ENCODE measurements around the gene PTPRD. TPM values are rescaled to one million over a fixed set of nuclear protein-coding genes. Genes with fewer than 3 reads are reported as not detected.
"Not testable (repeated sequence)": the region's sequence is repeated elsewhere in the genome, so short reads cannot be mapped to it uniquely, and the experiment has no call there.

Gene PTPRD
- total RNA-seq, 2 experiments from 2014 or later: not detected

GRCh38 chr9:8980496-8981013 lies 1632.2 kb downstream of the PTPRD start:
- H3K9me3 Mint-ChIP-seq (ENCODE audit: low read depth): no peaks in the 10 kb centered on the region
- intact Hi-C loops (cut with DNase I, micrococcal nuclease): no loop called here
- H3K27me3 Mint-ChIP-seq: no peaks in the 10 kb centered on the region
- H3K4me3 Mint-ChIP-seq: no peak overlapping the region
- ChIA-PET POLR2A (no interaction called here), CTCF (no interaction called here)
- no peaks in the 10 kb centered on the region for H3K4me1 Mint-ChIP-seq
- no peak for ATAC-seq
- DNase-seq: no peak
- no peaks in the 10 kb centered on the region for H3K36me3 Mint-ChIP-seq (ENCODE audit: low read depth)
- no peak overlapping the region for H3K27ac Mint-ChIP-seq

GRCh38 chr9:8978334-8978733 lies 1634.5 kb downstream of the PTPRD start:
- Mint-ChIP-seq H3K36me3 (ENCODE audit: low read depth) (no peaks in the 10 kb centered on the region), H3K27me3 (no peaks in the 10 kb centered on the region), H3K9me3 (ENCODE audit: low read depth) (no peaks in the 10 kb centered on the region), H3K4me1 (no peaks in the 10 kb centered on the region), H3K27ac (no peak overlapping the region), H3K4me3 (no peak overlapping the region)
- CTCF ChIA-PET: no interaction called here
- ATAC-seq: no peak
- intact Hi-C loops (cut with DNase I, micrococcal nuclease): no loop called here
- no peak for DNase-seq
- POLR2A ChIA-PET: no interaction called here

DNA sequence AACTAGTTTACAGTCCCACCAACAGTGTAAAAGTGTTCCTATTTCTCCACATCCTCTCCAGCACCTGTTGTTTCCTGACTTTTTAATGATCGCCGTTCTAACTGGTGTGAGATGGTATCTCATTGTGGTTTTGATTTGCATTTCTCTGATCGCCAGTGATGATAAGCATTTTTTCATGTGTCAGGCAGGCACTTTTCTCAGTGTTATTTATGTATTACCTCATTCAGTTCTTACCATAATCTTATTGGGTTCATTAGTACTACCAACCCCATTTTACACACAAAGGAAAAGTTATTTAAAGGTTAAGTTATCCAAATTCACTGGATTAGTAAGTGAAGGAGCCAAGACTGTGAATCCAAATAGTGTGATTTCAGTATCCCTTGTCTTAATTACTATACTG lies 1644.5 kb downstream of the PTPRD start:
- H3K4me3 Mint-ChIP-seq; CTCF ChIA-PET; H3K27me3 Mint-ChIP-seq; ATAC-seq; H3K36me3 Mint-ChIP-seq (ENCODE audit: low read depth); intact Hi-C loops (cut with DNase I, micrococcal nuclease); H3K27ac Mint-ChIP-seq; H3K9me3 Mint-ChIP-seq (ENCODE audit: low read depth); H3K4me1 Mint-ChIP-seq; POLR2A ChIA-PET; DNase-seq: not testable (repeated sequence)

GRCh38 chr9:8963885-8964284 lies 1648.9 kb downstream of the PTPRD start:
- H3K27ac Mint-ChIP-seq: no peak overlapping the region
- CTCF ChIA-PET: no interaction called here
- no peaks in the 10 kb centered on the region for H3K36me3 Mint-ChIP-seq (ENCODE audit: low read depth)
- H3K27me3 Mint-ChIP-seq: peaks cover 2% of the 10 kb centered on the region
- POLR2A ChIA-PET: interaction anchor here (0.6 kb wide), 1 partner anchor 124 kb away, joined by 3 read pairs; no protein-coding TSS in a partner anchor
- ATAC-seq (no peak), DNase-seq (no peak)
- no peaks in the 10 kb centered on the region for H3K4me1 Mint-ChIP-seq
- H3K4me3 Mint-ChIP-seq: no peak overlapping the region
- H3K9me3 Mint-ChIP-seq (ENCODE audit: low read depth): peaks cover 6% of the 10 kb centered on the region
- intact Hi-C loops (cut with DNase I, micrococcal nuclease): no loop called here

- peaks cover 2% of the 10 kb centered on the region for H3K27me3 Mint-ChIP-seq
- H3K4me1 Mint-ChIP-seq: no peaks in the 10 kb centered on the region
- H3K9me3 Mint-ChIP-seq (ENCODE audit: low read depth): peaks cover 6% of the 10 kb centered on the region
- CTCF ChIA-PET: no interaction called here
- no peak overlapping the region for H3K27ac Mint-ChIP-seq
- DNase-seq (no peak), ATAC-seq (no peak)
- no peaks in the 10 kb centered on the region for H3K36me3 Mint-ChIP-seq (ENCODE audit: low read depth)
- no peak overlapping the region for H3K4me3 Mint-ChIP-seq
- intact Hi-C loops (cut with DNase I, micrococcal nuclease): no loop called here
- POLR2A ChIA-PET: no interaction called here
Measured at GRCh38 chr9:8962084-8962483, 1650.7 kb downstream of the PTPRD start.

DNA sequence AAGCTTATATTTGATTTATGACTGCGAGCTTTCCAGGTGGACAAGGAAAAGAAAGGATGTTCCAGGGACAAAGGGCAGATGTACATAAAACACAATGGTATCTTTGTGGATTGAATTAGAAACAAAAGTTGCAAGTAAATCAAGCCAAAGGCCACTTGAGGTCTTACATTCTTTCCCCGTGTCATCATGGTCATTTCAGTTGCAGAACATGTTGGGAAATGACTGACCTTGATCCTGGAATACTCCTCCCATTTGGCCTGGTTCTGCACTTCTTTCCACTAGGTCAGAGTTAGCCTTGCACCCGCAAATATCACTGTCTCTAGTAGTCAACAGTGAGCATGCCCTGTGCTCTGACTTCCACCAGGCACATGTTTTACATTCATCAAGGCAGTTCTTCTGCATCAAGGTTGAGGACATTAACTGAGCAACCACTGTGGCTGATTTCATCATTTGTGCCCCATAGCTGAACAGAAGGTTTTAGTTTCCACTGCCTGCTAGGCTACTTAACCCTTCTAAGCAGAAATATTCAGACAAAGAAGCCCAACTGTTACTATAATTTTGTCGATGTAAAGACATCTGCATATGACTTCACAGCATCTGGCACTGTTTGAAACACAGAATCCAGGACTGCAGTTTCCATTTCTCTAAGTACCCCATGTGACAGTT lies 1651.5 kb downstream of the PTPRD start:
- Mint-ChIP-seq H3K4me3 (no peak overlapping the region), H3K27ac (no peak overlapping the region), H3K36me3 (ENCODE audit: low read depth) (no peaks in the 10 kb centered on the region), H3K9me3 (ENCODE audit: low read depth) (peaks cover 3% of the 10 kb centered on the region), H3K27me3 (peaks cover 2% of the 10 kb centered on the region), H3K4me1 (no peaks in the 10 kb centered on the region)
- DNase-seq (no peak), ATAC-seq (no peak)
- ChIA-PET CTCF (no interaction called here), POLR2A (no interaction called here)
- intact Hi-C loops (cut with DNase I, micrococcal nuclease): no loop called here

DNA sequence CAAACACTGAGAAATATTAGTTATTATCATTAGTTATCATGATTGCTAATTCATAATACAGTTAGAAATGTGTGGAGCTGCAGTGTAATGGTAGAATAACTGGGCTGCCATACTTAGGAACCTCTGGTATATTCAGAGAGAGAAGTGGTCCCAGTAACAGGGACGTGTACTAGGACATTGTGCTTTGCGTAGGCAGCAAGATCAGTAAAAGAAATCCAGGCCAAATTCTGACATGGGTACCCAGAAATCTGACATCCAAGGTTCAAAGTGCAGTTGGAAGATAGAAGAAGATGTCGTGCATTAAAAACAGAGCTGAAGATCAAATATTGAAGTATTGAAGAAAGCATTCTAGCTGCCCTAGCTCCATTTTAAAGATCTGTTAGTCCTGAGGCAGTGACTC lies 1652.5 kb downstream of the PTPRD start:
- Mint-ChIP-seq H3K27me3 (no peaks in the 10 kb centered on the region), H3K4me3 (no peak overlapping the region), H3K4me1 (no peaks in the 10 kb centered on the region), H3K27ac (no peak overlapping the region), H3K36me3 (ENCODE audit: low read depth) (no peaks in the 10 kb centered on the region), H3K9me3 (ENCODE audit: low read depth) (no peaks in the 10 kb centered on the region)
- ChIA-PET POLR2A (no interaction called here), CTCF (no interaction called here)
- intact Hi-C loops (cut with DNase I, micrococcal nuclease): no loop called here
- ATAC-seq (no peak), DNase-seq (no peak)

DNA sequence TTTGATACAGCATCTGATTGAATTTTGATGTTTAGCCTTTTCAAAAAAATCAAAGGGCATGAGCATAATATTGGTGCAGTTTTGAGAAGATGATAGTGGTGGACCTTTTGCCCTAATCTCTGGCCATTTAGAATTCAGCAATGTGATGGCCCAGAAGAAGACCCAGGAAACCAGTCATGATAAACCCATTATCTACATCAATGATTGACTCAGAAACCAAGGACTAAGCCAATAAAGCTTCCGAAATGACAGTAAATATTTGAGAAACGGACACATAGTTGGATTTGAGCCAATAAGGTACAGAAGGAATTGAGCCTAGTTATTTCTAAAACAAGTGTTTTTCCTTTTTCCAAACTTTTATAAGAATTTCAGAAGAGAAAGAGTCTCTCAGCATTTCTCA lies 1654.4 kb downstream of the PTPRD start:
- Mint-ChIP-seq H3K36me3 (ENCODE audit: low read depth) (no peaks in the 10 kb centered on the region), H3K4me3 (no peak overlapping the region), H3K27me3 (no peaks in the 10 kb centered on the region), H3K9me3 (ENCODE audit: low read depth) (no peaks in the 10 kb centered on the region), H3K27ac (no peak overlapping the region), H3K4me1 (no peaks in the 10 kb centered on the region)
- POLR2A ChIA-PET: no interaction called here
- intact Hi-C loops (cut with DNase I, micrococcal nuclease): no loop called here
- DNase-seq: no peak
- CTCF ChIA-PET: no interaction called here
- ATAC-seq: no peak

DNA sequence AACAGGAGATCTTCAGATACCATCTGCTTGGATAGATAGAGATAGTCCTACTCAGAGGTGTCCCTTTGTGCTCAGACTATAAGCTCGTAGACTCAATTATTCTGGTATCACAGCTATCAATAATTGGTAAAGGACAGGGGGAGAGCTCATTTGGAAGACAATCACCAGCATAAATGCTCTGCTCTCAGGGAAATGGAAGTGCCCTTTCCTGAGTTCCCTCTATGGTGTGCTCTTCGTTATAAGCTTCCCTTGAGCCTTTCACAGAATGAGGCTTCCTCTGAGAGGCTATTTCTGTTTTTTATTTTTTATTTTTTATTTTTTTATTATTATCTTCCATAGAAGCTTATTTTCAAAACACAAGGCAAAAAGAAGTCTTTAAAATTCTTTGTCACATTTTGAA lies 1657.5 kb downstream of the PTPRD start:
- POLR2A ChIA-PET: no interaction called here
- ATAC-seq: no peak
- Mint-ChIP-seq H3K4me3 (no peak overlapping the region), H3K27ac (no peak overlapping the region), H3K9me3 (ENCODE audit: low read depth) (no peaks in the 10 kb centered on the region), H3K36me3 (ENCODE audit: low read depth) (no peaks in the 10 kb centered on the region), H3K27me3 (no peaks in the 10 kb centered on the region), H3K4me1 (no peaks in the 10 kb centered on the region)
- CTCF ChIA-PET: no interaction called here
- intact Hi-C loops (cut with DNase I, micrococcal nuclease): no loop called here
- no peak for DNase-seq

DNA sequence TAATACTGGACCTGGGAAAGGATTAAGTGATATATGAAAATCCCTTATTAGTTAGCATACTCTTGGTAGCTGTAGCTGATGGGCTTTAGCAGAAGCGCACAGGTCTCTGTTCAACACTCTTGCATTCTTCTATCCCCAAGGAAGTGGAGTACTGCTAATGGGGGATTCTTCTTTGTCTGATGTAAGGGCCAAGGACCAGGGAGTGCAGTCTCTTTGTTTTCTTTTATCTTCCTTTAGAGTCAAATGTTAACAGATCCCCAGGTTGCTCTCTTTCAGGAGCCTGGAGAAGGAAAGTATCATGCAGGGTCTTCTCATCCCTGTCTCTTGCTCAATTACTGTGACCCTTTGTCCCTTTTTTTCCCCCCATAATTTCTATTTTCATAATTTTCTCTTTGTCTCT lies 1666.3 kb downstream of the PTPRD start:
- Mint-ChIP-seq H3K27me3 (no peaks in the 10 kb centered on the region), H3K27ac (no peak overlapping the region), H3K4me1 (no peaks in the 10 kb centered on the region), H3K36me3 (ENCODE audit: low read depth) (no peaks in the 10 kb centered on the region), H3K4me3 (no peak overlapping the region), H3K9me3 (ENCODE audit: low read depth) (peaks cover 2% of the 10 kb centered on the region)
- CTCF ChIA-PET: no interaction called here
- intact Hi-C loops (cut with DNase I, micrococcal nuclease): no loop called here
- ATAC-seq: no peak
- DNase-seq: no peak
- POLR2A ChIA-PET: no interaction called here

- Mint-ChIP-seq H3K4me1 (no peaks in the 10 kb centered on the region), H3K9me3 (ENCODE audit: low read depth) (peaks cover 4% of the 10 kb centered on the region), H3K36me3 (ENCODE audit: low read depth) (no peaks in the 10 kb centered on the region), H3K4me3 (no peak overlapping the region), H3K27me3 (peaks cover 2% of the 10 kb centered on the region), H3K27ac (no peak overlapping the region)
- no peak for ATAC-seq
- intact Hi-C loops (cut with DNase I, micrococcal nuclease): no loop called here
- no peak for DNase-seq
- ChIA-PET POLR2A (no interaction called here), CTCF (no interaction called here)
Measured at GRCh38 chr9:8943392-8943791, 1669.4 kb downstream of the PTPRD start.

DNA sequence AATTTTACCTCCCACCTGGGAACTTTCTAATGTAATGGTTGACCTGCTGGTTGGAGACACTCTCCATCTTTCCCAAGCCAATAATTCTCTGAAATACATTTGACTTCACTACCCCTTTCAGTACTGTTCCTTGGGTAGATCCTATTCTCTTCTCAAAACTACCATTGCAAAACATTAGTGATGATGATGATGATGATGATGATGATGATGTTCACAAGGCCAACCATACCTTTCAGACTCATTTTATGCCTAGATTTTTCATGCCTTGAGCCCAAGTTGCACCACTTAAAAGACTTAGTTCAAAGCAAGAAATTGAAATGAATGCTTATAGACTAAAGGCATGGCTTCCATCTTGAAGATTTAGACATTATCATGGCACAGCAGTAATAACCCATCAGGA lies 1672.2 kb downstream of the PTPRD start:
- Mint-ChIP-seq H3K36me3 (ENCODE audit: low read depth) (no peaks in the 10 kb centered on the region), H3K27ac (no peak overlapping the region), H3K27me3 (peaks cover 2% of the 10 kb centered on the region), H3K4me1 (no peaks in the 10 kb centered on the region), H3K4me3 (no peak overlapping the region), H3K9me3 (ENCODE audit: low read depth) (peaks cover 4% of the 10 kb centered on the region)
- POLR2A ChIA-PET: no interaction called here
- DNase-seq (no peak), ATAC-seq (no peak)
- intact Hi-C loops (cut with DNase I, micrococcal nuclease): no loop called here
- CTCF ChIA-PET: no interaction called here

- DNase-seq (no peak), ATAC-seq (no peak)
- intact Hi-C loops (cut with DNase I, micrococcal nuclease): no loop called here
- Mint-ChIP-seq H3K9me3 (ENCODE audit: low read depth) (peaks cover 3% of the 10 kb centered on the region), H3K27me3 (no peaks in the 10 kb centered on the region), H3K4me1 (no peaks in the 10 kb centered on the region), H3K27ac (no peak overlapping the region), H3K36me3 (ENCODE audit: low read depth) (no peaks in the 10 kb centered on the region), H3K4me3 (no peak overlapping the region)
- ChIA-PET POLR2A (no interaction called here), CTCF (no interaction called here)
Measured at GRCh38 chr9:8926461-8926860, 1686.3 kb downstream of the PTPRD start.

Data from activated CD4-positive, alpha-beta T cell treated with anti-CD3 and anti-CD28 coated beads for 36 hours (primary cell).